Smooth muscle cell (in vitro differentiated cells): ENCODE results near the gene SORT1. TPM values are rescaled to one million over a fixed set of nuclear protein-coding genes. Genes with fewer than 3 reads are reported as not detected.

Source experiments
- DNase-seq: peaks from one replicate; lab custom pipeline; 2025; ENCODE audit not compliant: unreplicated experiment; lab: John Stamatoyannopoulos, UW
- H2AFZ ChIP-seq: fragments of 200-600 bp; sonication (generic); 2 replicates; pipeline ENCODE4 v1.6.0; 2016; ENCODE audit warnings: antibody characterized with exemption, low read depth, mild to moderate bottlenecking
- H3F3A ChIP-seq: fragments of 200-600 bp; sonication (generic); 2 replicates; pipeline ENCODE4 v1.6.0; 2017; ENCODE audit warnings: antibody characterized with exemption, low read depth
- H3K27ac ChIP-seq: fragments of 200-600 bp; sonication (generic); 2 replicates; pipeline ENCODE4 v1.5.1; 2016; ENCODE audit warnings: low read depth, mild to moderate bottlenecking
- H3K27me3 ChIP-seq: fragments of 200-600 bp; sonication (generic); 2 replicates; pipeline ENCODE4 v1.6.1; 2016; ENCODE audit warnings: low read depth, mild to moderate bottlenecking
- H3K36me3 ChIP-seq: fragments of 200-600 bp; sonication (generic); 2 replicates; pipeline ENCODE4 v1.5.1; 2016; ENCODE audit warnings: low read depth
- H3K4me1 ChIP-seq: fragments of 200-600 bp; sonication (generic); 2 replicates; pipeline ENCODE4 v1.5.1; 2016; ENCODE audit warnings: low read depth
- H3K4me2 ChIP-seq: fragments of 200-600 bp; sonication (generic); 2 replicates; pipeline ENCODE4 v1.6.0; 2016; ENCODE audit warnings: mild to moderate bottlenecking
- H3K4me3 ChIP-seq: fragments of 200-600 bp; sonication (generic); 2 replicates; pipeline ENCODE4 v1.5.1; 2016; ENCODE audit warnings: mild to moderate bottlenecking
- H3K79me2 ChIP-seq: fragments of 200-600 bp; sonication (generic); 2 replicates; pipeline ENCODE4 v1.6.0; 2016; ENCODE audit warnings: low read depth, mild to moderate bottlenecking
- H3K9ac ChIP-seq: fragments of 200-600 bp; sonication (generic); 2 replicates; pipeline ENCODE4 v1.6.0; 2016; ENCODE audit warnings: low read depth
- H3K9me3 ChIP-seq: fragments of 200-600 bp; sonication (generic); replicated peaks from 2 replicates; pipeline ENCODE4 v1.5.1; 2016; ENCODE audit warnings: low read depth
- H4K20me1 ChIP-seq: fragments of 200-600 bp; sonication (generic); 2 replicates; pipeline ENCODE4 v1.6.0; 2016; ENCODE audit warnings: low read depth
- CTCF ChIP-seq: fragments of 200-600 bp; sonication (generic); IDR thresholded peaks from 2 replicates; pipeline ENCODE4 v1.5.1; 2017; ENCODE audit warnings: borderline replicate concordance, mild to moderate bottlenecking, antibody characterized with exemption; ENCODE audit not compliant: insufficient read depth, poor library complexity, severe bottlenecking
- WGBS: methylation state at CpG from one replicate; pipeline ENCODE4 v1.1.7; 2016; ENCODE audit warnings: low lambda C conversion rate; 5-methylcytosine and 5-hydroxymethylcytosine counted together
- polyA plus RNA-seq: library from polyadenylated mRNA; unstranded; fragments of >200 nt; fragmentation: Nextera tagmentation; extraction: Ambion mirVana; gene quantifications from 2 replicates; pipeline ENCODE4 v1.2.1, GENCODE V29; 2016
- total RNA-seq: library from RNA; depleted of rRNA; stranded (reverse); fragments of >200 nt; gene quantifications from 2 replicates; pipeline ENCODE4 v1.2.3, GENCODE V29; 2014

SORT1 gene
- total and polyA plus RNA-seq, 2 experiments from 2014 or later, result 9.8 to 31.4 TPM

GRCh38 chr1:109268431-109269211 is 129.1 kb downstream of the SORT1 start:
- TF ChIP-seq CTCF, result no peak
- Histone ChIP-seq H3K79me2 (no peaks in the 10 kb centered on the region), H3F3A (no peaks in the 10 kb centered on the region), H3K9me3 (no peaks in the 10 kb centered on the region), H3K9ac (no peak overlapping the region), H3K4me3 (no peak overlapping the region), H2AFZ (no peak overlapping the region), H3K36me3 (no peaks in the 10 kb centered on the region), H3K4me2 (no peak overlapping the region), H3K27me3 (no peaks in the 10 kb centered on the region), H4K20me1 (no peaks in the 10 kb centered on the region), H3K27ac (no peak overlapping the region), H3K4me1 (no peaks in the 10 kb centered on the region)
- DNase-seq, result no peak
- 96% methylated on average over 29 of the region's 29 CpGs for WGBS

- Histone ChIP-seq H3K4me1 (no peaks in the 10 kb centered on the region), H3K9me3 (no peaks in the 10 kb centered on the region), H3K9ac (no peak overlapping the region), H3K36me3 (no peaks in the 10 kb centered on the region), H3K4me3 (no peak overlapping the region), H2AFZ (no peak overlapping the region), H3F3A (no peaks in the 10 kb centered on the region), H4K20me1 (no peaks in the 10 kb centered on the region), H3K79me2 (no peaks in the 10 kb centered on the region), H3K27me3 (no peaks in the 10 kb centered on the region), H3K27ac (no peak overlapping the region), H3K4me2 (no peak overlapping the region)
- no peak for DNase-seq
- 98% methylated on average over 17 of the region's 17 CpGs for WGBS
- no peak for TF ChIP-seq CTCF
These were observed 129.9 kb downstream of the SORT1 start for GRCh38 chr1:109267743-109268300.

GRCh38 chr1:109266965-109267364 is 130.8 kb downstream of the SORT1 start:
- no peak for DNase-seq
- no peak overlapping the region for H2AFZ ChIP-seq
- H3K4me1 ChIP-seq, result no peaks in the 10 kb centered on the region
- H3F3A ChIP-seq, result no peaks in the 10 kb centered on the region
- no peak overlapping the region for H3K4me3 ChIP-seq
- no peaks in the 10 kb centered on the region for H3K27me3 ChIP-seq
- 76% methylated on average over 11 of the region's 11 CpGs for WGBS
- H3K9me3 ChIP-seq, result no peaks in the 10 kb centered on the region
- H3K9ac ChIP-seq, result no peak overlapping the region
- H3K36me3 ChIP-seq, result no peaks in the 10 kb centered on the region
- H3K27ac ChIP-seq, result no peak overlapping the region
- TF ChIP-seq CTCF, result no peak
- no peaks in the 10 kb centered on the region for H3K79me2 ChIP-seq
- no peaks in the 10 kb centered on the region for H4K20me1 ChIP-seq
- H3K4me2 ChIP-seq, result no peak overlapping the region
